ENCODE data around the gene TMEM183A.
"Not testable (repeated sequence)": the region's sequence is repeated elsewhere in the genome, so short reads cannot be mapped to it uniquely, and the experiment has no call there.

Gene TMEM183A

GRCh38 chr1:203017061-203017460 lies 9.9 kb downstream of the TMEM183A start:
- no peaks in the 10 kb centered on the region for H4K20me1 ChIP-seq (ENCODE audit: low read depth, low read length)
- H3K27ac ChIP-seq (ENCODE audit: low read depth, low read length) = no peak overlapping the region
- H3K4me3 ChIP-seq (ENCODE audit: insufficient read depth, low read length, poor library complexity, severe bottlenecking) = no peak overlapping the region
- no peaks in the 10 kb centered on the region for H3K9me3 ChIP-seq (ENCODE audit: insufficient read depth, low read length)
- no peak overlapping the region for H3K4me2 ChIP-seq (ENCODE audit: low read depth, low read length, poor library complexity, severe bottlenecking)
- H3K9me2 ChIP-seq (replicated peaks; ENCODE audit: insufficient read depth, low read length) = no peaks in the 10 kb centered on the region
- H2AFZ ChIP-seq (ENCODE audit: low read depth, low read length, severe bottlenecking) = no peak overlapping the region
- TF ChIP-seq CTCF (IDR thresholded peaks at IDR 0.05; ENCODE audit: insufficient read depth, low read length, poor library complexity, severe bottlenecking) (no peak), EZH2phosphoT487 (conservative IDR thresholded peaks at IDR 0.05; ENCODE audit: low read length) (no peak)
- H3K9ac ChIP-seq (ENCODE audit: low read length) = no peak overlapping the region
- H3F3A ChIP-seq (ENCODE audit: insufficient read depth) = no peaks in the 10 kb centered on the region
- H3K79me2 ChIP-seq (ENCODE audit: insufficient read depth, low read length) = no peaks in the 10 kb centered on the region; the same call in 1 of the 2 replicates
- H3K27me3 ChIP-seq (ENCODE audit: low read length) = no peaks in the 10 kb centered on the region
- peaks cover 52% of the 10 kb centered on the region for H3K36me3 ChIP-seq (ENCODE audit: low read length)

GRCh38 chr1:203017692-203018091 lies 10.5 kb downstream of the TMEM183A start:
- H3K27ac ChIP-seq (ENCODE audit: low read depth, low read length) = no peak overlapping the region
- H3F3A ChIP-seq (ENCODE audit: insufficient read depth) = no peaks in the 10 kb centered on the region
- TF ChIP-seq EZH2phosphoT487 (conservative IDR thresholded peaks at IDR 0.05; ENCODE audit: low read length) = no peak
- TF ChIP-seq CTCF (IDR thresholded peaks at IDR 0.05; ENCODE audit: insufficient read depth, low read length, poor library complexity, severe bottlenecking) = no peak
- H3K9ac ChIP-seq (ENCODE audit: low read length) = no peak overlapping the region
- no peak overlapping the region for H3K4me2 ChIP-seq (ENCODE audit: low read depth, low read length, poor library complexity, severe bottlenecking)
- H3K9me3 ChIP-seq (ENCODE audit: insufficient read depth, low read length) = no peaks in the 10 kb centered on the region
- peaks cover 52% of the 10 kb centered on the region for H3K36me3 ChIP-seq (ENCODE audit: low read length)
- no peak overlapping the region for H2AFZ ChIP-seq (ENCODE audit: low read depth, low read length, severe bottlenecking)
- H3K27me3 ChIP-seq (ENCODE audit: low read length) = no peaks in the 10 kb centered on the region
- no peaks in the 10 kb centered on the region for H3K9me2 ChIP-seq (replicated peaks; ENCODE audit: insufficient read depth, low read length)
- H4K20me1 ChIP-seq (ENCODE audit: low read depth, low read length) = no peaks in the 10 kb centered on the region
- H3K4me3 ChIP-seq (ENCODE audit: insufficient read depth, low read length, poor library complexity, severe bottlenecking) = no peak overlapping the region
- H3K79me2 ChIP-seq (ENCODE audit: insufficient read depth, low read length) = no peaks in the 10 kb centered on the region; the same call in 1 of the 2 replicates

GRCh38 chr1:203022855-203023254 lies 15.7 kb downstream of the TMEM183A start:
- H3K4me2 ChIP-seq (ENCODE audit: low read depth, low read length, poor library complexity, severe bottlenecking); H2AFZ ChIP-seq (ENCODE audit: low read depth, low read length, severe bottlenecking); H3K4me3 ChIP-seq (ENCODE audit: insufficient read depth, low read length, poor library complexity, severe bottlenecking); H3K27ac ChIP-seq (ENCODE audit: low read depth, low read length); H3K9ac ChIP-seq (ENCODE audit: low read length); H4K20me1 ChIP-seq (ENCODE audit: low read depth, low read length); H3K9me2 ChIP-seq (replicated peaks; ENCODE audit: insufficient read depth, low read length); H3K27me3 ChIP-seq (ENCODE audit: low read length); H3K79me2 ChIP-seq (ENCODE audit: insufficient read depth, low read length); H3K9me3 ChIP-seq (ENCODE audit: insufficient read depth, low read length): not testable (repeated sequence)
- Histone ChIP-seq H3K36me3 (ENCODE audit: low read length) (peaks cover 36% of the 10 kb centered on the region), H3F3A (ENCODE audit: insufficient read depth) (peaks cover 21% of the 10 kb centered on the region; the same call in 1 of the 2 replicates)

- no peaks in the 10 kb centered on the region for H3K9me3 ChIP-seq (ENCODE audit: insufficient read depth, low read length)
- H3K9me2 ChIP-seq (replicated peaks; ENCODE audit: insufficient read depth, low read length) = no peaks in the 10 kb centered on the region
- peaks cover 21% of the 10 kb centered on the region; the same call in 1 of the 2 replicates for H3F3A ChIP-seq (ENCODE audit: insufficient read depth)
- H2AFZ ChIP-seq (ENCODE audit: low read depth, low read length, severe bottlenecking) = no peak overlapping the region
- H3K27ac ChIP-seq (ENCODE audit: low read depth, low read length) = no peak overlapping the region
- H3K36me3 ChIP-seq (ENCODE audit: low read length) = peaks cover 18% of the 10 kb centered on the region
- H3K4me2 ChIP-seq (ENCODE audit: low read depth, low read length, poor library complexity, severe bottlenecking) = no peak overlapping the region
- H3K27me3 ChIP-seq (ENCODE audit: low read length) = no peaks in the 10 kb centered on the region
- H3K4me3 ChIP-seq (ENCODE audit: insufficient read depth, low read length, poor library complexity, severe bottlenecking) = no peak overlapping the region
- no peaks in the 10 kb centered on the region for H3K79me2 ChIP-seq (ENCODE audit: insufficient read depth, low read length)
- H3K9ac ChIP-seq (ENCODE audit: low read length) = no peak overlapping the region
- TF ChIP-seq EZH2phosphoT487 (conservative IDR thresholded peaks at IDR 0.05; ENCODE audit: low read length) (no peak), CTCF (IDR thresholded peaks at IDR 0.05; ENCODE audit: insufficient read depth, low read length, poor library complexity, severe bottlenecking) (no peak)
- no peaks in the 10 kb centered on the region for H4K20me1 ChIP-seq (ENCODE audit: low read depth, low read length)
Measured at GRCh38 chr1:203025686-203026030, 18.5 kb downstream of the TMEM183A start.
